T-helper 2 cell treated with Interferon-gamma antibody and Interleukin-4, amounts not matched to agents 100 ng/mL and 5 ng/mL, for 36 hours (primary cell): ENCODE measurements around the gene MAD2L1. TPM values are rescaled to one million over a fixed set of nuclear protein-coding genes. Genes with fewer than 3 reads are reported as not detected.

ENCODE experiments used
- intact Hi-C: fragments of 100-400 bp; cut with micrococcal nuclease; formaldehyde crosslinking; loops from one replicate; pipeline ENCODE4 v1.15.1; 2023
- total RNA-seq: library from RNA; stranded (reverse); gene quantifications from 2 replicates; pipeline ENCODE4 v1.2.3, GENCODE V29; 2022

The MAD2L1 gene
- total RNA-seq, 1 donor from 2014 or later, result 58.6 TPM

DNA sequence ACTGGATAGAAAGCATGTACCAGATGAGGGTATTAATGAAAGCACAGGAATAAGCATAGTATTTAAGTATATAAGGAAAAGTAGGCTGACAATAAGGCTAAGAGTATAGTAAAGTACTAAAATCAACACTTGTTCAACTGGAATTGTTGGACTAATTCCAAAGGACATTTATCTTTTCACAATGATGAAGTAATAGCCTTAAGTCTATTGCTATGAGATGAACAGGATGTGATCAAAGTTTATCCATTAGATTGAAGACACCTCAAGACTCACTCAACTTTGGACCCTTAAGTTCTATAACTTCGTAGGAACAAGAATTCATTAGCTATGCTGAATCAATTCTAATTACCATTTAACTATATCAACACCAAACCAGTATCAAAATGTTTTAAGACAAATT is 7.6 kb downstream of the MAD2L1 start:
- intact Hi-C loops, result no loop called here

DNA sequence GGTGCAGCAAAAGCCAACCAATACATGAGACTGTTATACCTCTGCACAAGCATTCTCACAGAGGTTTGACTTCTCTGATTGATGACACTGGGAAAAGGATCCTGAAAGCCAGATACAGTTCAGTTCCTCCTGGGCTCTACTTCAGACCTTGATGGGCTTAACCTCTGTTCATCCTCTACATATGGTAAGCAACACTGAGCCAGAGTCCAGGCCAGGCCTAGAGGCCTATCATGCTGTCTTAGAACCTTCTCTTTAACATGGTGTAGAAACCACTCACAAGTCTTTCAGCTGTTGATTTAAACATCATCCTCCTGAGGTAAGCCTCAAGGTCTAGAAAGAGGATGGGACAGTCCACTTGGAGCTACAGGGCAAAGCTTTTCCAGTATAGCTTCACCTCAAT is 9.2 kb downstream of the MAD2L1 start:
- intact Hi-C loops, result no loop called here

DNA sequence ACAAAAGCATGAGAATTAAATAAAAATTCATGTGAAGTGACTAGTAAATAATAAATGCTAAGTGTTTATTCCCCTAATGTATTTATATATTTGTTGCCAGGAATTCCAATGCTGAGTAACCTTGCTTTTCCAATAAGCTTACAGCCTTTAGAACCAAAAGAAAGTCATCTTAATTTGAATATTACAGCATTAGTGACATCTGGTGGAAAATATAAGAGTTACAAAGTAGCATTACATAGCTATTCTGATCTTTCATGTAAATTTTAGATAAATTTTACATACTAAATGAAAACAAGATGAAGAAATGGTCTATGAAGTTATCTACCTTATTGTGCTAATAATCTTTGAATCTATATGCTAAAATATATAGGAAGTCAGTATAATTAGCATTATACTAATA is 10.4 kb downstream of the MAD2L1 start:
- intact Hi-C loops, result no loop called here

DNA sequence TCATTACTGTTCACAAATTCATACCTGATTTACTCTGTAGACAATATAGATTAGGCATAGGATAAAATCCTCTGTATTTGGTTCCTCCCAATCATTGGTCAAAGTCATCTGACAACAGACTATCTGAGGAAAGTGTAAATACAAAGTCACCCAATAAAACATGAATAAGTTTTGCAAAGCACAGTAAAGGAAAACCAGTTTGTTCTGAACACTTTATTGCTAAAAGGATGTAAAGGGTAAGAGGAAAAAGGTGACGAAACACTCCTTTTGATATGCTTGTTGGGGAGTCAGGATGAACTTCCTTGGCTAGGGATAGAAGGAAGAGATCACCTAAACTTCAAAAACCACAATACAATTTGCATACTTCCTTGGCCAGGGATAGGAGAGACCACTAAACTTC is 10.9 kb downstream of the MAD2L1 start:
- intact Hi-C loops, result no loop called here

DNA sequence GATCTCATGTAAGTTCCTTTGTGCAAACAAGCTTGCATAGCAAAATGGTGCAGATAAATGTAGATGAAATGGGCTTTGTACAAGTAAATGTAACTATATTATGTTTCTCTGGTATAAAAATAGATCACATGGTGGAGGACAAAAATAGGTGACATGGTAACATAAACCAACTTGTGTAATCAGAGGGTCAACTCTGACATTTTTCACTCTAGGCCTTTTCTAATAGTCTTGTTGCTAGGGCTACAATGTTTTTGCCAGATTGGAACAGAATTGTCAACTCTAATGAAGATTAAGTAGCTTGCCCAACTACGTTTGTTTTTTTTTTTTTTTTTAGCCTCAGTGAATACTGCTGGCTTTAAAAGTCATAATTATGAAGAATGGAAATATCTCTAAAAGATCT is 11.5 kb downstream of the MAD2L1 start:
- intact Hi-C loops, result no loop called here

DNA sequence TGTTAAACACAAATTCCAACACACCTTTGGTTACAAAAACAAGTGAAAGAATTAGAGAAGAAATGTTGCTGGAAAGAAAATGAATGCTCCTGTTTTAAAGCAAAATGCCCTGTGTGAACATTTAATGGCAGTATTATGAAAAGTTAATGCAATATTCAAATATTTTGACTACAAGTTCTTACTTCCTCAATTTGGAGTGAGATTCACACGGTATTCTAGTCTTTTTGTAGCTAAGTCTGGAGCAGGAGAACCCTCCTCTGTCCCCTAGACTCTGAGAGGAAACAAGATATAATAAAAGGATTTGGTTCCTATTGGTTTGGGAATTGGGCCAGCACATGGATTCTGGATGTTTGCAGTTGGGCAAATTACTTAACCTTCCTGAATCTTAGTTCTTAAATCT is 12.7 kb downstream of the MAD2L1 start:
- intact Hi-C loops, result no loop called here

DNA sequence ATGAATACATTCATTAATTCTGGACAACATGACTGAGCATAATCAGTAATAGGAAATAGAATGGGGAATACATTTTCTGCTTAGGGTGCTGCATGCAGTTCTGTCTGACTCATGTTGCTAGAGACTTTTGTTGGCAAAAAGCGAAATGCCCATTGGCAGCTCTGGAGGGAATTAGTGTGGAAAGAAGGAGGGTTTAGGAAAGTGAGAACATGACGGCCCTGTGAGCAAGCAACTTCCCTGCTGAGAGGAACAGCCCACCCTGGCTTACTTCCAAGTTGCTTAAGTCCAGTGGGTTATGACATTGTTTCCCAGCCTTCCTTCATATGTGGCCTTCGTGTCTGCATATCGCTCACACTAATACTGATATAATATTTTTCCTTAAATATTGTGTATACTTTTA is 13.8 kb downstream of the MAD2L1 start:
- intact Hi-C loops, result no loop called here

DNA sequence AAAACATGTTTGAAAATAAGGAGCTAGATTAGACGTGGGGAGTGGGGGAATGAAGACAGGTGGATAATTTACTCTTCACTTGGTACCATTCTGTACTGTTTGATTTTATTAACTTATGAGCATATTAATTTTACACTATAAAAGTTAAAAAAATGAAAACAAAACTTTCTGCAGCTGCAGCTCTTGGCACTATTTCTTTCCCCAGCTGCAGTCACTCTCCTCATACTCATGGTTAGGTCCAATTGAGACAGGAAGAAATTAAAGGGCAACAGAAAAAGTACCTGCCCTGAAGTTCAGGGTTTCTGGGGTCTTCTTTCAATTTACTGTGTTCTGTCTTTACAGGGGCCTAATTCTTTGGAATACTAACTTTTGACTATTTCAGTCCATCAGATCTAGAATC is 15.4 kb downstream of the MAD2L1 start:
- intact Hi-C loops, result no loop called here

DNA sequence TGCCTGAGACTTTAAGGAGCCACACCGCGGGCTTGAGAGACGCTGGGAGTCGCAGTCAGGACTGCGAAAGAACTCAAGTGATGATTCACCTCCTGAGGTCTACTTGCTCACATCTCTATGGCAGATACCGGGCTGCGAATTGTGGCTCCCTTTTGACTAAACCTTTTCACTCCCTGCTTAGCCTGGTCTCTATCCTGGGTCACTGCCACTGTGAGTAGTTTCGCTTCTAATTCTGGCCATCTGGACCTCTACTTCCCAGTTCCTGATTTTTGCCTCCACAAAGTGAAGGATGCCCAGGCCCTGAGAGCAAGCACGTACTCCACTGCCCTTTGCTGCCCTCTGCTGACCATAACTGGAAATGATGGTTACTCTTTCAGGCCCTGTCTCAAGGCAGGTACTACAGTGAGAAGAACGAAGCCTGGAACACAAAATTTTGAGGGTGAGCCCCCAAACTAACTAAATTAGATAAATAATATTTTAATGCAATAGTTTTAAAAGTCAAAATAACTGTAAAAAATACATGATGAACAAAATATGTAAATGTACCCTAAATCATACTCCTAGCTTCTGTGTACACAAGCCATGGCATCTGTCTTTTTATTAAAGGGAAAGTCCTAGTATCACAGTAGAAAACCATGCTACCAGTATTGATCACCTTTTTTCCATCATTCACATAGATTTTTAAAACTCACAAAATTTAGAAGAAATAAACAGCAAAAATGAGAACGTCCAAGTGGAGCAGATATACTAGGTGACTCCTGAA is 16.7 kb downstream of the MAD2L1 start:
- intact Hi-C loops, result loop anchor here (1.0 kb wide), 4 partner anchors 421 to 1069 kb away; no protein-coding TSS in a partner anchor

DNA sequence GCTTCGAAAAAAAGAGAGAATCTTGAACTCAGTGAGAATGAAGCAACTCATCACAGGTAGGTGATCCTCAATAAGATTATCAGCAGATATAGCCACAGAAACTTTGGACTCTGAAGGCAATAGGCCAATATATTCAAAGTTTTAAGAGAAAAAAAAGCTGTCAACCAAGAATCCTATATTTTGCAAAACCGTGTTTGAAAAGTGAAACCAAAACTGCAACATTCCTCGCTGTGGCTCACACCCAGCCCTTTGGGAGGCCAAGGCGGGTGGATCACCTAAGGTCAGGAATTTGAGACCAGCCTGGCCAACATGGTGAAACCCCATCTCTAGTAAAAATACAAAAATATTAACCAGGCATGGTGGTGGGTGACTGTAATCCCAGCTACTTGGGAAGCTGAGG is 22.8 kb downstream of the MAD2L1 start:
- intact Hi-C loops, result no loop called here

GRCh38 chr4:120037411-120037810 is 29.2 kb downstream of the MAD2L1 start:
- intact Hi-C loops, result no loop called here

DNA sequence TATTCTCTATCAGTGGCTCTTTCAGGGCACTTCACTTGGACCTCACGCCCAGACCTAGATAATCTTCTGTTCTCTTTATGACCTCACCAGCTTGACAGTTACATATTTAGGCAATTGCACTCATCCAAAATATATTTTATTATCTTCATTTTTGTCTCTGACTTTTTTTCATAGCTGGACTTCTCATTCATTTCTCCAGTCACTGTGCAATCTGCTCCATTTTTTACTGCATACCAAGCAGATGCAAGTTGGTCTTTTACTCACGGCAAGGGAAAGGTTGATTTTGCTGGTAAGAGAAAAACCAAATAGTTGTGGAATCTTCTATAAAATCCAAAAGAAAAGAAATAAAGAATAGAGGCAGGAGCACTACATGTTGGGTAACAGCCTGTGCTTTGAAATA is 31.7 kb downstream of the MAD2L1 start:
- intact Hi-C loops, result no loop called here

GRCh38 chr4:120026853-120027252 is 39.8 kb downstream of the MAD2L1 start:
- intact Hi-C loops, result no loop called here

DNA sequence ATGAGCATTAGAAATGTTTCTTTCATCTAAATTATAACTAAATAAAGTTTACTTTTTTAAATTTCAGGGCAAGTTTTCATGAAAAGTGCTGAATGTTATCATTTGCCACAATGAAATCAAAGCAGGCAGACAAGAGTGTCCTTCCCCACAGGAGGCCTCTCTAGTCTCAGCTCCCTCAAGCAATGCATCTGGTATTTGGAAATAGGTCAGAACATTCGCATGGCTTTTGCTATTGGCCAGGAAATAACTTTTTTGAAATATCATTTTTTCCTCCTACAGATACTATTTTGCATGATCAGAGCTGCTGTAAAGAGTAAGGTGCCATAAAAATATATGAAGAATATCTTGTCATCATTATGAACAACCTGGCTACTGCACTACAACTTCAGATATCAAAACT is 41.1 kb downstream of the MAD2L1 start:
- intact Hi-C loops, result no loop called here

GRCh38 chr4:120018786-120019185 is 47.9 kb downstream of the MAD2L1 start:
- intact Hi-C loops, result no loop called here

DNA sequence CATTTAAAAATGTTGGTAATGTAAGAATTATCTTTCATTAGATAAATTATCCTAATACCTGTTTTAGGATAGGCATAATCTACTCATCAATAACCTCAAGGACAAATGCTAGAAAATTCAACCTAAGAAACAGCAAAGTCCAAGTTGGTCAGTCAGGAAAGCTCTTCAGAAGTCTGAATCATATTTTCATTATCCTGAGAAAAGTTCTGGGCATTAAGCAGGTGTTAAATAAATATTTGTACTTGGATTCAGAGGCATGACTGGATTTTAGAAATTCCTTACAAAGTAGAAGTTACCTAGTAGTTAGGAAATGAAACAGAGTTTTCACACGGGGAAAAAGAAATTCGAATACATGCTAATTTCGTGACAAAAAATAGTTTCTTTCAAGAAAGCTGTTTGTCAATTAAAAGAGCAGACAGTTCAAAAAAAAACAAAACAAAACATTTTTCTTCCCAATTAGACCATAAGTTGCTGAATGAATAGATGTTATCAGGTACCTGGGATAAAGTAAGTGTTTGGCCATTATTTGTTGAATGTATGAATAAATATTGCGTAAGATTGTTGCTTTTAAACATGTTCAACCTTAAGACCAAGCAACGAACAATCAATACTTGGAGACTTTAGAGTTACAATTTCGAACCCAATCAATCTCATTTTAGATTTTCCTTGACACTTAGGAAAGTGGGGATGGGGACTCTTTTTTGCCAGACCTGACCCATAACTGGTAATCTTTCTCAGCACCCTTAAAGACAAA is 48.5 kb downstream of the MAD2L1 start:
- intact Hi-C loops, result no loop called here

DNA sequence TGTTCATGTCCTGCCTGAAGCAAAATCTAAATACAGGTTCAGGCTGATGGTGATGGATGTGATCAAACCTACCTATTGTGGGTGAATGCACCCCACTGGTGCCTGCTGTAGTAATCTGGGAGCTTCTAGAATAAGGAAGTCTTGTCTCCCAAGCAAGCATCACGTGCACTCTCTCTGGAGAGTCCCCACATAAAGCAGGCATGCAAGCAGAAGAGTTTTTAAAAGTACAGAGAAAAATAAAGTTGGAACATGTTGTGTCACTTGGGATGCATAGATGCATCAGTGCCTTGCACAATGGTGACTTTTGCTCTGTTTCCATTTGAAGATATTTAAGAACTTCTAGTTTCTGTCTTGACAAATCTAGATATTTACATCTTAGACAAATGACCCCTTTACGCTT is 54.9 kb downstream of the MAD2L1 start:
- intact Hi-C loops, result no loop called here

GRCh38 chr4:120010646-120011045 is 56.0 kb downstream of the MAD2L1 start:
- intact Hi-C loops, result no loop called here

- intact Hi-C loops, result no loop called here
Observed at GRCh38 chr4:120009731-120010130, 56.9 kb downstream of the MAD2L1 start.

GRCh38 chr4:120008957-120009356 is 57.7 kb downstream of the MAD2L1 start:
- intact Hi-C loops, result no loop called here

DNA sequence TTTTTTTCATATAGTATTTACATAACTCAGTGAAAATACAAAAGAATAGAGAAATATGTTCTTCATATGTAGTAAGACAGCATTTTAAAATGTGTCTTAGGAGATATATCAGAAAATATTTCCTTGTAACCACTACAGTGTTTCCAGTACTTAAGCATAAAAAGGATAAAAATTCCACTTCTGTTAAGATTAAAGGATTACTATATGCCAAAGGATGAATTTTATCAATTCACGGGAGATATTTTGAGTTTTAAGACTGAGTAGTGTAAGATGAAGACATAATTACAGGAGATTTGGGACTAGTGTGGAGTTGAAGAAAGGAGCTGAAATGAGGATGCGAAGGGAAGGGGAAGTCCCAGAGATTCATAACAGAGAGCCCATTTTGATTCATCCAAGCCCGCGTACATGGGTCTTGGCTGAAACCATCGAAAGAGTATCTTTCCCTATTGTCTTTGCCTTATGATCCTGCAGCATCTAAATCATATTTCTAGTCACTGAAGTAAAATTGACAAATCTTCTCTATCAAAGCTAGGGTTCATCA is 58.7 kb downstream of the MAD2L1 start:
- intact Hi-C loops, result no loop called here

- intact Hi-C loops, result no loop called here
Observed at GRCh38 chr4:120007191-120007871, 59.3 kb downstream of the MAD2L1 start.
